CD4-positive, alpha-beta T cell treated with Interleukin-2 at 100 ng/mL for 4 hours (primary cell): ENCODE results near the gene GPR161.

Experiments
- DNase-seq: peaks from one replicate; pipeline ENCODE4 v3.0.0-alpha.2; 2020; ENCODE audit warnings: low spot score

Gene GPR161

DNA sequence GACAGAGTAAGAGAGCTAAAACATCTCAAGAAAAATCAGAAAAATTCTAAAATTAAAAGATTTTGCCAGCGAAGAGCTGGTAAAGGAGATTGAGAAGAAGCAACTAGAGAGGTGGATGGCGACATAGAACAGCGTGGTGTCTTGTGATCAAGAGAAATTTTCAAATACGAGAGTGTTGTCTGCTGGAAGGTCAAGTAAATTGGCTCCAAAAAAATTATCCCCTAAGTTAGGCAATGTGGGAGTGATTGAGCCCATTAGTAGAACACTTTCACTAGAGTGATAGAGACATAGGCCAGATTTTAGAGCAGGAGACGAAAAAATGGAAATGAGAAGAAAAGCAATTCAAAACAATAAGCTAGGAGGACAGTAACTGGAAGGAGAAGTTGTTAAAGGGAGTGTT, 105.5 kb downstream of the GPR161 start:
- DNase-seq, result no peak
